Osteoblast (primary cell): ENCODE results near the gene LINS1. TPM values are rescaled to one million over a fixed set of nuclear protein-coding genes. Genes with fewer than 3 reads are reported as not detected.

Experiments
- DNase-seq: peaks from one replicate; pipeline ENCODE4 v3.0.0; 2011; ENCODE audit warnings: low spot score, mixed read lengths; ENCODE audit not compliant: insufficient read length; ENCODE audit errors: missing footprints
- H2AFZ ChIP-seq: 2 replicates; pipeline ENCODE4 v1.6.0; 2011; ENCODE audit warnings: mild to moderate bottlenecking, low read length
- H3K27ac ChIP-seq: 2 replicates; pipeline ENCODE4 v1.5.1; 2011; ENCODE audit warnings: mild to moderate bottlenecking, low read depth, low read length, moderate library complexity
- H3K27me3 ChIP-seq: 2 replicates; pipeline ENCODE4 v1.6.0; 2012; ENCODE audit warnings: mild to moderate bottlenecking, control low read depth, inconsistent platforms, low read length, moderate library complexity; ENCODE audit not compliant: insufficient read depth
- H3K36me3 ChIP-seq: 2 replicates; pipeline ENCODE4 v1.5.1; 2011; ENCODE audit warnings: mild to moderate bottlenecking, low read length, control low read depth, moderate library complexity; ENCODE audit not compliant: insufficient read depth
- H3K4me1 ChIP-seq: 2 replicates; pipeline ENCODE4 v1.5.1; 2011; ENCODE audit warnings: mild to moderate bottlenecking, low read length, control low read depth, moderate library complexity; ENCODE audit not compliant: insufficient read depth
- H3K4me2 ChIP-seq: 2 replicates; pipeline ENCODE4 v1.6.0; 2011; ENCODE audit warnings: mild to moderate bottlenecking, low read length; ENCODE audit not compliant: insufficient read depth
- H3K4me3 ChIP-seq: fragments of 200-600 bp; sonication (generic); 3 replicates; pipeline ENCODE4 v1.5.1; 2012; ENCODE audit warnings: mild to moderate bottlenecking, low read length, inconsistent platforms; ENCODE audit not compliant: insufficient read depth
- H3K79me2 ChIP-seq: 2 replicates; pipeline ENCODE4 v1.6.0; 2012; ENCODE audit warnings: mild to moderate bottlenecking, low read length, control low read depth, inconsistent platforms; ENCODE audit not compliant: insufficient read depth
- H3K9me3 ChIP-seq: 2 replicates; pipeline ENCODE4 v1.5.1; 2011; ENCODE audit warnings: low read depth, low read length, control low read depth
- H4K20me1 ChIP-seq: 2 replicates; pipeline ENCODE4 v1.6.0; 2012; ENCODE audit warnings: mild to moderate bottlenecking, low read length, control low read depth; ENCODE audit not compliant: insufficient read depth
- CTCF ChIP-seq: IDR thresholded peaks from 2 replicates; pipeline ENCODE4 v1.5.1; 2011; ENCODE audit warnings: mild to moderate bottlenecking, low read depth, low read length, moderate library complexity; ENCODE audit errors: extremely low read depth
- total RNA-seq: library from RNA; depleted of rRNA; stranded (reverse); fragments of >200 nt; gene quantifications from 2 replicates; pipeline ENCODE4 v1.2.3, GENCODE V29; 2012

The LINS1 gene
- total RNA-seq, 1 donor = 14.8 TPM

DNA sequence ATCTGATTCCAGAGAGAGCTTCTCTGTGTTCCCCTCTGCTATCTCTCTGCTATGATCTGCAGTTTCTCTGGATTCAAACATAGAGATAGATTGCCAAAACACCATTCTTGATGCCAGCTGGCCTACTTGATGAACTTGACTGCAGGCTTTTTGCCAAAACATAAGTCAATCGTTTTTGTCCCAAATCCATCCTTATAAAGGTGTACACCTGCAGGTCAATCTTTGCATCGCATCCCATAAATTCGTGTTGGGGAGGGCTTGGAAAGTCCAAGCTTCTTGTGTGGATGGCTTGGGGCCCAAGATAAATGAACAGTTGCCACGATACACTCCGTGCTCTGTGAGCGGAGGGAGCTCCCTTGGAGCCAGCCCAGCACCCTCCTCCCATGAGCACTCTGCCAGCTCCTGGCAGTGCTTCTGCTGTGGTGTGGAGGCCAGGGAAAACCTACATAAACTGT lies 75.9 kb downstream of the LINS1 start:
- Histone ChIP-seq H3K4me3 (no peak overlapping the region), H3K79me2 (no peaks in the 10 kb centered on the region), H3K36me3 (no peaks in the 10 kb centered on the region), H2AFZ (no peak overlapping the region), H3K4me2 (no peak overlapping the region), H4K20me1 (no peaks in the 10 kb centered on the region), H3K9me3 (no peaks in the 10 kb centered on the region), H3K27me3 (no peaks in the 10 kb centered on the region), H3K27ac (no peak overlapping the region), H3K4me1 (no peaks in the 10 kb centered on the region)
- TF ChIP-seq CTCF = no peak
- no peak for DNase-seq

DNA sequence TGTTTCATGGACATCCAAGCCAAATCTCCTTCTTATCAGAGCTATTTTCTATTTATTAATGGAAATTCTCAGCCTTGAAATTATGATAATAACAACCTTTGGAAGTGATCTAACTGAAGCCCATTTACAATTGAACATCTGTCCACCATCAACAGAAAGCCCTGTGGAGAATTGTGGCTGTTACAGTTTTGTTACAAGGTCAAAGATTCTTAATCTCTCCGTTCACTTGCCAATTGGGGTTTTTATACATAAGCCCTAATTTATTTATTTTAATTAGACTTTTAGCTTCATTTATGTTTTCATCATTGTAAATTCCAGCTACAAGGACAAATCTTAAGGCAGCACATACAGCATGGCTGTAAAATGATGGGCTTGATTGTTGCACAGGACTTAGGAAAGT lies 76.5 kb downstream of the LINS1 start:
- Histone ChIP-seq H3K9me3 (no peaks in the 10 kb centered on the region), H3K4me2 (no peak overlapping the region), H3K79me2 (no peaks in the 10 kb centered on the region), H3K27me3 (no peaks in the 10 kb centered on the region), H4K20me1 (no peaks in the 10 kb centered on the region), H3K4me3 (no peak overlapping the region), H3K4me1 (no peaks in the 10 kb centered on the region), H3K27ac (no peak overlapping the region), H3K36me3 (no peaks in the 10 kb centered on the region), H2AFZ (no peak overlapping the region)
- DNase-seq = no peak
- no peak for TF ChIP-seq CTCF

- Histone ChIP-seq H3K36me3 (no peaks in the 10 kb centered on the region), H3K4me3 (no peak overlapping the region), H4K20me1 (no peaks in the 10 kb centered on the region), H2AFZ (no peak overlapping the region), H3K9me3 (no peaks in the 10 kb centered on the region), H3K4me2 (no peak overlapping the region), H3K4me1 (no peaks in the 10 kb centered on the region), H3K27me3 (no peaks in the 10 kb centered on the region), H3K27ac (no peak overlapping the region), H3K79me2 (no peaks in the 10 kb centered on the region)
- DNase-seq = no peak
- TF ChIP-seq CTCF = no peak
These were observed 77.7 kb downstream of the LINS1 start for GRCh38 chr15:100524326-100524725.

- Histone ChIP-seq H3K4me1 (no peaks in the 10 kb centered on the region), H3K27ac (no peak overlapping the region), H3K36me3 (no peaks in the 10 kb centered on the region), H3K9me3 (no peaks in the 10 kb centered on the region), H3K79me2 (no peaks in the 10 kb centered on the region), H4K20me1 (no peaks in the 10 kb centered on the region), H3K4me2 (no peak overlapping the region), H3K27me3 (no peaks in the 10 kb centered on the region), H3K4me3 (no peak overlapping the region), H2AFZ (no peak overlapping the region)
- no peak for TF ChIP-seq CTCF
- DNase-seq = no peak
These were observed 80.1 kb downstream of the LINS1 start for GRCh38 chr15:100521907-100522306.
